OCI-LY1 (cell line): ENCODE data around the gene MX2.

Experiments used
- EZH2 ChIP-seq: fragments of 200-600 bp; sonication (generic), shearing (Covaris generic); IDR thresholded peaks from 2 replicates; pipeline ENCODE4 v1.8.0; 2017; ENCODE audit warnings: borderline replicate concordance, mixed run types, mild to moderate bottlenecking, antibody characterized with exemption, low read length, moderate library complexity, mixed read lengths
- TF ChIP-seq, protein P1 (sequence below): fragments of 200-600 bp; sonication (generic), shearing (Covaris generic); IDR thresholded peaks from 2 replicates; pipeline ENCODE4 v1.5.1; 2017; ENCODE audit warnings: mild to moderate bottlenecking, antibody characterized with exemption, low read length, moderate library complexity, mixed read lengths

DNA sequence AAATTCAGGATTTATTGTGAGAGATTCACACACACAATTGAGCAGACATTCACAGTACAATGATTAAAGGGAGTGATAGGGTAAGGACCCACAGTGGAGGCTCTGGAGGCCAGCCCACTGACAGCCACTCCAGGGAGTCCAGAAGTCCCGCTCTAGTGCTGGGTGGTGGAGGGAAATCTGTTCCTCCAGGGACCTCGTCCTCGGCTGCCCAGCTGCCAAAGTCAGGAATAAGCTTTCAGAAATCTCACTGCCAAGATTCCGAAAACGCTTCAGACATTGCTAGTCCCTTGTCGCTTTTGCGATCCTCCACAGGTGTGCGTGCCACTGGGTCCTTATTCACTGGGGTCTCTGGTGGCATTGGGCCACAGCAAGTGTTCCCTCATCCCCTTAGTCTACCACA is 66.5 kb downstream of the MX2 start:
- TF ChIP-seq, protein P1, sequence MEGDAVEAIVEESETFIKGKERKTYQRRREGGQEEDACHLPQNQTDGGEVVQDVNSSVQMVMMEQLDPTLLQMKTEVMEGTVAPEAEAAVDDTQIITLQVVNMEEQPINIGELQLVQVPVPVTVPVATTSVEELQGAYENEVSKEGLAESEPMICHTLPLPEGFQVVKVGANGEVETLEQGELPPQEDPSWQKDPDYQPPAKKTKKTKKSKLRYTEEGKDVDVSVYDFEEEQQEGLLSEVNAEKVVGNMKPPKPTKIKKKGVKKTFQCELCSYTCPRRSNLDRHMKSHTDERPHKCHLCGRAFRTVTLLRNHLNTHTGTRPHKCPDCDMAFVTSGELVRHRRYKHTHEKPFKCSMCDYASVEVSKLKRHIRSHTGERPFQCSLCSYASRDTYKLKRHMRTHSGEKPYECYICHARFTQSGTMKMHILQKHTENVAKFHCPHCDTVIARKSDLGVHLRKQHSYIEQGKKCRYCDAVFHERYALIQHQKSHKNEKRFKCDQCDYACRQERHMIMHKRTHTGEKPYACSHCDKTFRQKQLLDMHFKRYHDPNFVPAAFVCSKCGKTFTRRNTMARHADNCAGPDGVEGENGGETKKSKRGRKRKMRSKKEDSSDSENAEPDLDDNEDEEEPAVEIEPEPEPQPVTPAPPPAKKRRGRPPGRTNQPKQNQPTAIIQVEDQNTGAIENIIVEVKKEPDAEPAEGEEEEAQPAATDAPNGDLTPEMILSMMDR: no peak
- TF ChIP-seq EZH2: no peak
